Tibial artery (tissue), 4 donors: ENCODE measurements around the gene OR5H14.
"Not testable (repeated sequence)": the region's sequence is repeated elsewhere in the genome, so short reads cannot be mapped to it uniquely, and the experiment has no call there.

Source experiments
- DNase-seq, 2 donors: peaks; one replicate each; pipeline ENCODE4 v3.0.0-alpha.2; 2019
- H3K27ac ChIP-seq, 2 donors: fragments of 200-600 bp; sonication (generic) in 1 of 2; 1 replicate in 1 of 2; 2 replicates in 1 of 2; pipeline ENCODE4 v1.5.1; 2018 to 2019; ENCODE audit warnings: mild to moderate bottlenecking in 1 of 2
- H3K27me3 ChIP-seq, 2 donors: fragments of 200-600 bp; sonication (generic) in 1 of 2; one replicate each; pipeline versions ENCODE4 v1.5.1 to v1.6.0; 2016 to 2019
- H3K36me3 ChIP-seq, 3 donors: fragments of 200-600 bp; sonication (generic) in 2 of 3; one replicate each; pipeline ENCODE4 v1.5.1; 2016 to 2019; ENCODE audit warnings: mild to moderate bottlenecking in 2 of 3
- H3K4me1 ChIP-seq, 4 donors: fragments of 200-600 bp; sonication (generic) in 2 of 4; 1 replicate in 3 of 4; 2 replicates in 1 of 4; pipeline ENCODE4 v1.5.1; 2016 to 2019
- H3K4me3 ChIP-seq, 2 donors: fragments of 200-600 bp; sonication (generic) in 1 of 2; 1 replicate in 1 of 2; 2 replicates in 1 of 2; pipeline ENCODE4 v1.5.1; 2018 to 2019; ENCODE audit warnings: mild to moderate bottlenecking in 2 of 2
- H3K9me3 ChIP-seq, 3 donors: fragments of 200-600 bp; sonication (generic) in 1 of 3; one replicate each; pipeline ENCODE4 v1.5.1; 2016 to 2019
- CTCF ChIP-seq, 2 experiments: fragments of 200-600 bp in 1 of 2; fragments of 450-650 bp in 1 of 2; IDR thresholded peaks; one replicate each; pipeline ENCODE4 v1.5.1; 2017 to 2019; ENCODE audit warnings: antibody characterized with exemption in 2 of 2, mild to moderate bottlenecking in 1 of 2, moderate library complexity in 1 of 2
- intact Hi-C: fragments of 100-400 bp; cut with DNase I; formaldehyde crosslinking; loops from one replicate; pipeline ENCODE4 v1.15.0; 2023; ENCODE audit warnings: low total_unique reads

The OR5H14 gene

DNA sequence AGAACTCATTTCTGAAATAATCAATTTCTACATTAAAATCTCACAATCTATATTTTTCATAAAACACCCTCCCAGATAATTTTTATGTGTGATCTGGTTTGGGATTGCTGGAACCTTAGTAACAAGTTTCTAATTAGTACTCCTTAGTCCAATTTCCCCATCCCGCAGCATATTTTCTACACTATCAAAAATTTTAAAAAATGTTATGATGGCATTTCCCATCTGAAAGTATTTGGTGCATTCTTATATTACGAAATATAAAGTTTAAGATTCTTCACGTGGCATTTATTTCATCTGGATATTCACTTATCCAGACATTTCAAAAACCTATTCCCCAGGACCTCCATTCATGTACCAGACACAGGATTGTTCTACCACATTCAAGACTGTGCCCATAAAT lies 1.5 kb downstream of the OR5H14 start:
- no peaks in the 10 kb centered on the region for H3K36me3 ChIP-seq
- H3K4me3 ChIP-seq: no peak overlapping the region
- no peak overlapping the region for H3K27ac ChIP-seq
- intact Hi-C loops: no loop called here
- H3K27me3 ChIP-seq: no peaks in the 10 kb centered on the region
- DNase-seq: no peak
- H3K9me3 ChIP-seq: no peaks in the 10 kb centered on the region
- no peak for TF ChIP-seq CTCF (IDR thresholded peaks at IDR 0.05)
- no peaks in the 10 kb centered on the region for H3K4me1 ChIP-seq

DNA sequence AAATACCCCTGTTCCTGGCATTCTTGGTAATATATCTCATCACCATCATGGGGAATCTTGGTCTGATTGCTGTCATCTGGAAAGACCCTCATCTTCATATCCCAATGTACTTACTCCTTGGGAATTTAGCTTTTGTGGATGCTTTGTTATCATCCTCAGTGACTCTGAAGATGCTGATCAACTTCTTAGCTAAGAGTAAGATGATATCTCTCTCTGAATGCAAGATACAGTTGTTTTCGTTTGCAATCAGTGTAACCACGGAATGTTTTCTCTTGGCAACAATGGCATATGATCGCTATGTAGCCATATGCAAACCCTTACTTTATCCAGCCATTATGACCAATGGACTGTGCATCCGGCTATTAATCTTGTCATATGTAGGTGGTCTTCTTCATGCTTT lies 2.2 kb downstream of the OR5H14 start:
- H3K4me3 ChIP-seq, H3K4me1 ChIP-seq, H3K27me3 ChIP-seq, intact Hi-C loops, H3K9me3 ChIP-seq, H3K27ac ChIP-seq, H3K36me3 ChIP-seq, DNase-seq: not testable (repeated sequence)

GRCh38 chr3:98151241-98151640 lies 4.0 kb downstream of the OR5H14 start:
- intact Hi-C loops: no loop called here
- H3K27me3 ChIP-seq: no peaks in the 10 kb centered on the region
- H3K9me3 ChIP-seq: no peaks in the 10 kb centered on the region
- H3K4me1 ChIP-seq: no peaks in the 10 kb centered on the region
- H3K36me3 ChIP-seq: no peaks in the 10 kb centered on the region
- no peak overlapping the region for H3K4me3 ChIP-seq
- no peak overlapping the region for H3K27ac ChIP-seq
- no peak for TF ChIP-seq CTCF (IDR thresholded peaks at IDR 0.05)
- DNase-seq: no peak

GRCh38 chr3:98166396-98166795 lies 19.1 kb downstream of the OR5H14 start, which contains the start of gene OR5H15:
Gene OR5H15 (plus strand): TSS chr3:98166696. CDS start chr3:98168700, 2,004 bp downstream.
- intact Hi-C loops: no loop called here
- no peak for DNase-seq
- no peaks in the 10 kb centered on the region for H3K27me3 ChIP-seq
- H3K4me3 ChIP-seq: no peak within 1 kb of the TSS
- no peak within 1 kb of the TSS for H3K27ac ChIP-seq
- no peaks in the 10 kb centered on the region for H3K4me1 ChIP-seq
- TF ChIP-seq CTCF (IDR thresholded peaks at IDR 0.05): no peak
- H3K36me3 ChIP-seq: no peaks in the 10 kb centered on the region
- H3K9me3 ChIP-seq: no peaks in the 10 kb centered on the region

DNA sequence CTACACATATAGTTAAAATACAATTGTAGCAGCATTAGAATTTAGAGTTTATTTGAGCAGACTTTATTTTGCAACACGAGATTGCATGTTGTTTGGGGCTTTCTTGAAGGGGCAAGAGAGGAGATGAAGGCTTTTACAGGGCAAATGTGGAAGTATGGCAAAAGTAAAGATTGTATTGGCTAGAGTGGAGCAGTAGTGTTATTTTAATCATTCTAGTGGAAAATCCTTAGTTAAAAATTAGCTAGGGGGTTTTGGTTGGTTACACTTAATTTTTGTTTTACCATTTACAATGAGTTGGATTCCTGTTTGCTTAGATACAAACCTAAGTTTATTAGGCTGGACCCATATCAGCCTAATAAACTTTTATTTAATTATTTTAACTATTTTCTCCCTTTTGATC lies 23.8 kb downstream of the OR5H14 start:
- H3K4me1 ChIP-seq: no peaks in the 10 kb centered on the region
- no peak overlapping the region for H3K4me3 ChIP-seq
- DNase-seq: no peak
- TF ChIP-seq CTCF (IDR thresholded peaks at IDR 0.05): no peak
- H3K27ac ChIP-seq: no peak overlapping the region
- no peaks in the 10 kb centered on the region for H3K36me3 ChIP-seq
- H3K27me3 ChIP-seq: no peaks in the 10 kb centered on the region
- no peaks in the 10 kb centered on the region for H3K9me3 ChIP-seq
- intact Hi-C loops: no loop called here

- Histone ChIP-seq H3K4me3 (no peak overlapping the region), H3K9me3 (no peaks in the 10 kb centered on the region), H3K27ac (no peak overlapping the region), H3K36me3 (no peaks in the 10 kb centered on the region), H3K27me3 (no peaks in the 10 kb centered on the region), H3K4me1 (no peaks in the 10 kb centered on the region)
- intact Hi-C loops: no loop called here
- no peak for DNase-seq
- TF ChIP-seq CTCF (IDR thresholded peaks at IDR 0.05): no peak
These were observed 25.3 kb downstream of the OR5H14 start for GRCh38 chr3:98172621-98173020.
